HUDEP-2 (cell line): ENCODE data around the gene MTURN.
"Not testable (repeated sequence)": the region's sequence is repeated elsewhere in the genome, so short reads cannot be mapped to it uniquely, and the experiment has no call there.

Experiments used
- DNase-seq, 76 experiments: peaks; one replicate each; lab custom pipeline; 2025; ENCODE audit not compliant: unreplicated experiment in 76 of 76; lab: John Stamatoyannopoulos, UW

The MTURN gene

GRCh38 chr7:30134611-30135300 is at the start of gene MTURN:
Gene MTURN, plus strand, starts transcription at chr7:30134986. Its CDS starts 151 bp downstream, at chr7:30135137.
- DNase-seq: peak in 74 of 76 experiments; percentile 7 to 94 (median 77)

DNA sequence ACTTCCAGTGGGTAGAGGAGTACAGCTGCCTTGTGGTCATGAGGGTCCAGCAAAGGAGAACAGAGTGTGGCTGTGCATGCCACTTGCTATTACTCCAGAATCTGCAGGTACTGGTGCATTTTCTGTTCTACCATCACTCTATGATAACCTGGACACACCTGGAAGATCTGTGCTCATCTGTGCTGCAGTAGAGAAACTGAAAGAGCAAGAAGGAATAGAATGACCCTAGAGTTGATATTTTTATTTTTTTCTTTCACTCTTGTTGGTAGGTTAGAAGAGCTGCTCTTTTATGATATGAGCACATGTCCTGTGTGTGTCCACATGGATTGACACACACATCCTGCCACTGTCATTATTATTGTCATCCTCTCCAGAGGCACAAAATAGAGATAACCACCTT is 48.3 kb upstream of the MTURN start:
- no peak for DNase-seq

GRCh38 chr7:30087371-30087770 is 47.4 kb upstream of the MTURN start:
- no peak for DNase-seq

GRCh38 chr7:30088362-30088761 is 46.4 kb upstream of the MTURN start:
- DNase-seq: no peak

DNA sequence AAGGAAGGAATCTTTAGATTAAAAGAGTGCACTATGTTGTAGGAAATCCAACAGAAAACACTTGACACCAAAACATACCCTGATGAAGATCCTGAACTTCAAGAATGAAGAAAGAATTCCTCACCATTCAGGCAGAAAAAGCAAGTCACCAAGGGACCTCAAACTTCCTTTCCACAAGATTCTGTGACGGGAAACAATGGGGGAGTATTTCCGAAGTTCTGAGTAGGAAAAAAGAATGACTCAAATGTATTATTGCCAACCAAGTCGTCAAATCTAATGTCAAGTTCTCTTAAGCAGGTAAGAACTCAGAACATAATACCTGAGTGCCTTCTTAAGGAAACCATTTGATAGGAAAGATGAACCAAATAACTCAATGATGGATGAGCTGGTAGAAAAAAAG is 44.7 kb upstream of the MTURN start:
- DNase-seq: no peak

GRCh38 chr7:30091491-30091912 is 43.3 kb upstream of the MTURN start:
- no peak for DNase-seq

DNA sequence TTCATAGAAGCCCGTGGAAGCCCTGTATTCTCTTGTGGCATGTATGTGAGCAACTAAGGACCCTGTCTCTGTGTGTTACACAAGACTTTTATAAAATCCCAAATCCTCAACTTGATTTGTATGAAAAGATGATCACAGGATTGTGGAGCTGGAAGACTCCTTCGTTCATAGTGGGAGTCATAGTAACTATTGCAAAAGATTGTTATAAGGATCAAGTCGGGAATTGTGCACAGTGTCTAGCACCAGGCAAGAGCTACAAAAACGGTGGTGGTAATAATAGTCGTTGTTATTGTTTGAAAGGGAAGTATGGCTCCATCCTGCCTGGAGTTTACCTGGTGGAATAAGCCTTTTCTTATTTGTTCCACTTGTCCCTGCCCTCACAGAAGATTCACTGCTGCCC is 42.8 kb upstream of the MTURN start:
- no peak for DNase-seq

DNA sequence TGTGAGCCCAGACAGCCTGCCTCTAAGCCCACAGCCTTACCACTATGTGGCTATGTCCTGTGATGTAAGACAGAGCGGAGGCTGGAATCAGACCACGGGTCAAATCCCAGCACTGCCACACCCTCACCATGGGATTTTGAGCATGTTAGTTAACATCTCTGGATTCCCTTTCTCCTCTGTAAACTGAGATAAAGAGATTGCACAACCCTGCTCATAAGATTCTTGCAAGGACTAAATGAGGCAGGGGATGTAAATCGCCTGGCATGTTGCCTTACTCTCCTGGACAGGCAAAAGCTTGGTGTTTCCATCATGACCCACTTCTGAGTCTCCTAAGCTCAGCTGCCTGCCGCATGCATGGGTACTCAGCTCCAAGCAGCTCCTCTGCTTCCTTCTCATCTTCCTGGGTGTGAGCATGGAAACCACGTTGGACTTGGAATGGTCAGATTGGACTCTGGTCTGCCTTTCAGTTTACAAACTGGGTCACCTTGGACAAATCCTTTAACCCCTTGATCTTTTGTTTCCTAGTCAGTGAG is 41.3 kb upstream of the MTURN start:
- no peak for DNase-seq

DNA sequence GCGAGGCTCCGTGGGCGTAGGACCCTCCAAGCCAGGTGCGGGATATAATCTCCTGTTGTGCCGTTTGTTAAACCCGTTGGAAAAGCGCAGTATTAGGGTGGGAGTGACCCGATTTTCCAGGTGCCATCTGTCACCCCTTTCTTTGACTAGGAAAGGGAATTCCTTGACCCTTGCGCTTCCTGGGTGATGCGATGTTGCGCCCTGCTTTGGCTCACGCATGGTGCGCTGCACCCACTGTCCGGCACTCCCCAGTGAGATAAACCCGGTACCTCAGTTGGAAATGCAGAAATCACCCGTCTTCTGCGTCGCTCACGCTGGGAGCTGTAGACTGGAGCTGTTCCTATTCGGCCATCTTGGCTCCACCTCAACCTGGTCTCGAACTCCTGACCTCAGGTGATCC is 36.2 kb upstream of the MTURN start:
- not testable (repeated sequence) for DNase-seq

GRCh38 chr7:30102281-30102680 is 32.5 kb upstream of the MTURN start:
- no peak for DNase-seq

- DNase-seq: peak in 6 of 76 experiments; percentile 2 to 16 (median 9)
These were observed 30.6 kb upstream of the MTURN start for GRCh38 chr7:30104157-30104556.

- no peak for DNase-seq
These were observed 22.6 kb upstream of the MTURN start for GRCh38 chr7:30112103-30112713.

DNA sequence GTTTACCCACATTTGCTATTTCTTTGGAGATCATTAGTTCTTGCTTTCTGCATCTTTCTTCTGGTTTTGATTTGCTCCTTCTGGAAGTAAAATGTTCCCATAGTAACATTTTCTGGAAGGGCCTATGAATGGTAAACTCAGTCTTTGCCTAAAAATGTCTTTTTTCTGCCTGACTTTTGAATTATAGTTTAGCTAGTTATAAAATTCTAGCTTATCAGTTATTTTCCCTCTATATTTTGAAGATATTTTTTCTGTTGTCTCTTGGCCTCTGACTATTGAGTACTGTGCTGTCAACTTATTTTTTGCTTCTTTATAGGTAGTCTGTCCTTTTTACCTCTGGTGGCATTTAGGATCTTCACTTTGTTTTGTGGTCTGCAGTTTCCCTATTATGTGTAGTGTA is 21.6 kb upstream of the MTURN start:
- no peak for DNase-seq

- no peak for DNase-seq
These were observed 20.1 kb upstream of the MTURN start for GRCh38 chr7:30114536-30115238.

GRCh38 chr7:30115709-30116297 is 19.0 kb upstream of the MTURN start:
- no peak for DNase-seq

- DNase-seq: no peak
These were observed 18.0 kb upstream of the MTURN start for GRCh38 chr7:30116771-30117170.

GRCh38 chr7:30117896-30118295 is 16.9 kb upstream of the MTURN start:
- DNase-seq: no peak

DNA sequence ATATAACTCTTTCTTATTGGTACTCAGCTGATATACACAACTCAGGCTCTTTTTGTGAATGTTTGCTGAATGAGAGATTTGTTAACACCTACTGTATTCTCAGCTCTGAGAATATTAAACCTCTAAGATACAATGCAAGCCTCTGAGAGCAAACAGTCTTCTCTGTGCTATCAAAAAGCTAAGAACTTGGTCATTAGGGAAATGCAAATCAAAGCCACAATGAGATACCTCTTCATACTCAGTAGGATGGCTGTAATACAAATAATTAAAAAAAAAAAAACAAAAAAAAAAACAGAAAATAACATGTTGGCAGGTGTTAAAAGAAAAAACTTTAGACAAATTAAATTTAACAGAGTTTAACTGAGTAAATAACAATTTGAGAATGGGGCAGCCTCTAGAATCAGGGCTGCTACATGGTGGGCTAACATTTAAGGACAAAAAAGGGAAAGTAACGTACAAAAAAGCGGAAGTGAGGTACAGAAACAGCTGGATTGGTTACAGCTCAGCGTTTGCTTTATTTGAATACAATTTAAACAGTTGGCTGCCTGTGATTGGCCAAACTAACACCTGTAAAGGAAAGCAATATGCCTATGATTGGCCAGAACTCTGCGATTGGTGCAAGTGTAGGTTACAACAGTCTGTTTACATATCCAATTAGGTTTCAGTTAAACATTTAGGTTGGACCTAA is 14.8 kb upstream of the MTURN start:
- no peak for DNase-seq

GRCh38 chr7:30133736-30134610 is 813 bp upstream of the MTURN start:
- DNase-seq: peak in 7 of 76 experiments; percentile 14 to 46 (median 29)
